AG04450 (cell line): Measurements from ENCODE around the gene FAM3D. TPM values are rescaled to one million over a fixed set of nuclear protein-coding genes. Genes with fewer than 3 reads are reported as not detected.

Source experiments
- CTCF ChIA-PET: fragments of 300-600, 350-600 bp; formaldehyde crosslinking; extraction: SDS; loops from one replicate; lab custom pipeline; 2022; ENCODE audit warnings: antibody characterized with exemption, inconsistent platforms; lab: Charles Lee
- POLR2A ChIA-PET: fragments of 350-600 bp; formaldehyde crosslinking; extraction: SDS; loops from one replicate; lab custom pipeline; 2021; ENCODE audit warnings: antibody characterized with exemption, inconsistent platforms; lab: Yijun Ruan, JAX
- DNase-seq: peaks from one replicate; pipeline ENCODE4 v3.0.0-alpha.2; 2011; ENCODE audit warnings: low read depth, low spot score
- H3K27ac ChIP-seq: one replicate; pipeline ENCODE4 v1.5.1; 2012; ENCODE audit warnings: low read depth, low read length, control low read depth
- H3K27me3 ChIP-seq: one replicate; pipeline ENCODE4 v1.6.0; 2012; ENCODE audit warnings: low read length; ENCODE audit not compliant: control insufficient read depth, insufficient read depth
- H3K4me3 ChIP-seq: 2 replicates; pipeline ENCODE4 v1.5.1; 2011; ENCODE audit warnings: mild to moderate bottlenecking, low read depth, low read length, control low read depth
- H3K9me3 ChIP-seq: 2 replicates; pipeline ENCODE4 v1.5.1; 2012; ENCODE audit warnings: low read length; ENCODE audit not compliant: control insufficient read depth, insufficient read depth
- CTCF ChIP-seq: IDR thresholded peaks from 2 replicates; pipeline ENCODE4 v1.5.1; 2011; ENCODE audit warnings: low read depth, low read length, control low read depth, inconsistent platforms
- polyA plus RNA-seq: library from polyadenylated mRNA; depleted of rRNA; stranded (reverse); fragments of >200 nt; gene quantifications from 2 replicates; pipeline ENCODE4 v1.2.3, GENCODE V29; 2011

The FAM3D gene
- polyA plus RNA-seq, 1 experiment: not detected

- DNase-seq: no peak
- Histone ChIP-seq H3K27ac (no peak overlapping the region), H3K4me3 (no peak overlapping the region), H3K9me3 (no peaks in the 10 kb centered on the region), H3K27me3 (peaks cover 2% of the 10 kb centered on the region)
- TF ChIP-seq CTCF: no peak
- ChIA-PET CTCF (interaction anchor here (3.0 kb wide), 1 partner anchor 55 kb away, joined by 18 read pairs; no protein-coding TSS in a partner anchor), POLR2A (no interaction called here)
These were observed 42.6 kb downstream of the FAM3D start for GRCh38 chr3:58623961-58624360.

GRCh38 chr3:58623478-58623877 lies 43.1 kb downstream of the FAM3D start:
- Histone ChIP-seq H3K27ac (no peak overlapping the region), H3K4me3 (no peak overlapping the region), H3K27me3 (peaks cover 2% of the 10 kb centered on the region), H3K9me3 (no peaks in the 10 kb centered on the region)
- ChIA-PET CTCF (interaction anchor here (3.0 kb wide), 1 partner anchor 54 kb away, joined by 18 read pairs; no protein-coding TSS in a partner anchor), POLR2A (no interaction called here)
- no peak for DNase-seq
- no peak for TF ChIP-seq CTCF

- POLR2A ChIA-PET: no interaction called here
- CTCF ChIA-PET: interaction anchor here (1.3 to 3.0 kb wide), 2 partner anchors 9 to 54 kb away, joined by 4 to 18 read pairs; no protein-coding TSS in a partner anchor
- H3K27me3 ChIP-seq: peaks cover 2% of the 10 kb centered on the region
- no peaks in the 10 kb centered on the region for H3K9me3 ChIP-seq
- no peak overlapping the region for H3K27ac ChIP-seq
- no peak for TF ChIP-seq CTCF
- H3K4me3 ChIP-seq: no peak overlapping the region
- DNase-seq: no peak
These were observed 43.7 kb downstream of the FAM3D start for GRCh38 chr3:58622892-58623291.

- ChIA-PET POLR2A (no interaction called here), CTCF (interaction anchor here (1.0 to 3.0 kb wide), 4 partner anchors 8 to 53 kb away, joined by 3 to 18 read pairs (median 9); no protein-coding TSS in a partner anchor)
- peaks cover 2% of the 10 kb centered on the region for H3K27me3 ChIP-seq
- H3K4me3 ChIP-seq: no peak overlapping the region
- H3K9me3 ChIP-seq: no peaks in the 10 kb centered on the region
- H3K27ac ChIP-seq: no peak overlapping the region
- TF ChIP-seq CTCF: no peak
- no peak for DNase-seq
These were observed 44.1 kb downstream of the FAM3D start for GRCh38 chr3:58622436-58622835.

GRCh38 chr3:58621086-58621830 lies 45.3 kb downstream of the FAM3D start:
- no peak overlapping the region for H3K4me3 ChIP-seq
- DNase-seq: no peak
- POLR2A ChIA-PET: no interaction called here
- H3K9me3 ChIP-seq: no peaks in the 10 kb centered on the region
- TF ChIP-seq CTCF: no peak
- H3K27ac ChIP-seq: no peak overlapping the region
- CTCF ChIA-PET: interaction anchor here (1.0 to 3.0 kb wide), 3 partner anchors 9 to 52 kb away, joined by 3 to 18 read pairs (median 14); no protein-coding TSS in a partner anchor
- peaks cover 2% of the 10 kb centered on the region for H3K27me3 ChIP-seq
